Brain microvascular endothelial cell (primary cell): ENCODE results near the gene FBLN5.
"Not testable (repeated sequence)": the region's sequence is repeated elsewhere in the genome, so short reads cannot be mapped to it uniquely, and the experiment has no call there.

ENCODE experiments used
- DNase-seq: peaks from one replicate; pipeline ENCODE4 v3.0.0-alpha.2; 2020
- H3K27ac ChIP-seq: fragments of 250-450 bp; sonication (Bioruptor Pico); 2 replicates; pipeline ENCODE4 v1.5.1; 2020; ENCODE audit warnings: mild to moderate bottlenecking, moderate library complexity
- H3K27me3 ChIP-seq: fragments of 250-450 bp; sonication (Bioruptor Pico); replicated peaks from 2 replicates; pipeline ENCODE4 v1.5.1; 2020; ENCODE audit warnings: mild to moderate bottlenecking
- H3K36me3 ChIP-seq: fragments of 250-450 bp; sonication (Bioruptor Pico); replicated peaks from 2 replicates; pipeline ENCODE4 v1.5.1; 2020; ENCODE audit warnings: mild to moderate bottlenecking
- H3K4me3 ChIP-seq: 2 replicates; pipeline ENCODE4 v1.5.1; 2011; ENCODE audit warnings: low read depth, mild to moderate bottlenecking, control low read depth, low read length, moderate library complexity
- in situ Hi-C: cut with HindIII; loops from 2 replicates; pipeline ENCODE4 v1.10.0; 2017; ENCODE audit warnings: low sequenced_read_pairs, low pct_ligation_motif_present
- TF ChIP-seq, protein P1 (sequence below): IDR thresholded peaks from 2 replicates; pipeline ENCODE4 v1.5.1; 2011; ENCODE audit warnings: low read depth, mild to moderate bottlenecking, moderate library complexity, low read length, control low read depth, inconsistent platforms; ENCODE audit errors: missing control alignments

FBLN5 gene

DNA sequence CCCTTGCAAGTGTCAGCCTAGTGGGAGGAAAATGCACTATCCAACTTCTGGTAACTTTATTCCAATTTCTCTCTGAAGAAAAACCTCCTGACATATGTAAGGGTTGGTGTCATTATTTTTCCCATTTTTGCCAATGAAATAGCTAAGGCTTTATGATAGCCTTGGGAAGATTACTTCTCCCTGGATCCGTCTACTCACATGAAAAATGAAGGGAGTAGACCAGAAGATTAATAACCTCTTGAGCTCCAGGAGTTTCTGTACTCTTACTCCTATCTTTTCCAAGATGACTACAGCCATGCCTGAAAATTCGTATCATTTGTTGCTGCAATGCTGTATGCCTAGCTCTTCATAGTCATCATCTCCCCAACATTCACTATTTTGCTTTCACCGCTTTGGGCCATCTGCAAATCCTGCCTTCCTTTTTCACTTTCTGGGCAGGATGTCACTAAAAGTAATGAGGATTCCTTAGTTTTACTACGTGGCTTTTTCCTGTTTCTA is 98.9 kb downstream of the FBLN5 start:
- in situ Hi-C loops = no loop called here
- no peak for DNase-seq
- no peak overlapping the region for H3K27ac ChIP-seq
- TF ChIP-seq, protein P1, sequence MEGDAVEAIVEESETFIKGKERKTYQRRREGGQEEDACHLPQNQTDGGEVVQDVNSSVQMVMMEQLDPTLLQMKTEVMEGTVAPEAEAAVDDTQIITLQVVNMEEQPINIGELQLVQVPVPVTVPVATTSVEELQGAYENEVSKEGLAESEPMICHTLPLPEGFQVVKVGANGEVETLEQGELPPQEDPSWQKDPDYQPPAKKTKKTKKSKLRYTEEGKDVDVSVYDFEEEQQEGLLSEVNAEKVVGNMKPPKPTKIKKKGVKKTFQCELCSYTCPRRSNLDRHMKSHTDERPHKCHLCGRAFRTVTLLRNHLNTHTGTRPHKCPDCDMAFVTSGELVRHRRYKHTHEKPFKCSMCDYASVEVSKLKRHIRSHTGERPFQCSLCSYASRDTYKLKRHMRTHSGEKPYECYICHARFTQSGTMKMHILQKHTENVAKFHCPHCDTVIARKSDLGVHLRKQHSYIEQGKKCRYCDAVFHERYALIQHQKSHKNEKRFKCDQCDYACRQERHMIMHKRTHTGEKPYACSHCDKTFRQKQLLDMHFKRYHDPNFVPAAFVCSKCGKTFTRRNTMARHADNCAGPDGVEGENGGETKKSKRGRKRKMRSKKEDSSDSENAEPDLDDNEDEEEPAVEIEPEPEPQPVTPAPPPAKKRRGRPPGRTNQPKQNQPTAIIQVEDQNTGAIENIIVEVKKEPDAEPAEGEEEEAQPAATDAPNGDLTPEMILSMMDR = no peak
- H3K27me3 ChIP-seq = no peaks in the 10 kb centered on the region
- no peaks in the 10 kb centered on the region for H3K36me3 ChIP-seq
- no peak overlapping the region for H3K4me3 ChIP-seq

DNA sequence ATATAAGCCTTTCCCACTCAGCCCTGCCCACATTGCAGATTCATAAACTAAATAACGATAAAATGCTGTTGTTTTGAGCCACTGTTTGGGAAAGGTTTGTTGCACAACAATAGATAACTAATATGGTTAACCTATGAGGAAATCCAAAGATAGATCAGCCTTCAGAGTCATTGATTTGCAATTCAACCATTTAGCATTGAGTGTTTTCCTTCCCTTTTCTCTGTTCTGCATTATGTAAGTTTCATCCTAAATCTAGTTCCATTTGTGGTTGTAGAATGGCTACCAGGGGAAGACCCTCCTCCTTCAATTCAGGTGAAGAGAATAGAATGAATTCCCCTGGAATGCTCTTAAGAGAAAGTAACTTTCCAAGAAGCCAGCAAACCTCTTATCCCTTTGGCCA is 99.8 kb downstream of the FBLN5 start:
- Histone ChIP-seq H3K27me3 (no peaks in the 10 kb centered on the region), H3K36me3 (no peaks in the 10 kb centered on the region), H3K27ac (no peak overlapping the region), H3K4me3 (no peak overlapping the region)
- no peak for DNase-seq
- TF ChIP-seq, protein P1 = no peak
- in situ Hi-C loops = no loop called here

DNA sequence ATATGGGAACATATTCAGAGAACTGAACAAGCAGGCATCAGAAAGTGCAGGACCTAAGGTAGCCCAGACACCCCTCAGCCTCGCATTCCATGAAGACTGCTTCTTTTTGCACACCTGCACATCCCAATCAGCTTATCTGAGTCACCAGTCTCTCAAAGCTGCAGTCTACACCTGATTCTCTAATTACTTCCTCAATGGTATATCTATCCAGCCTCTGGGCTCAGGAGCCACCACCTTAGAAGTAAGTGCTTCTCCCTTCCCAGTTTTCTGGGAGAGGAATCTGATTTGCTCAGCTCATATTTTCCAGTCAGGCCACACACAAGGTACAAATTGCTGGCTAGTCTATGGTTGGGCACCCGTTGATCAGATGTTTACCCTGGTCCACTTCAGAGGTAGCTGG is 101.8 kb downstream of the FBLN5 start:
- TF ChIP-seq, protein P1 = no peak
- H3K27ac ChIP-seq = no peak overlapping the region
- H3K36me3 ChIP-seq = no peaks in the 10 kb centered on the region
- H3K4me3 ChIP-seq = no peak overlapping the region
- H3K27me3 ChIP-seq = no peaks in the 10 kb centered on the region
- in situ Hi-C loops = no loop called here
- no peak for DNase-seq

DNA sequence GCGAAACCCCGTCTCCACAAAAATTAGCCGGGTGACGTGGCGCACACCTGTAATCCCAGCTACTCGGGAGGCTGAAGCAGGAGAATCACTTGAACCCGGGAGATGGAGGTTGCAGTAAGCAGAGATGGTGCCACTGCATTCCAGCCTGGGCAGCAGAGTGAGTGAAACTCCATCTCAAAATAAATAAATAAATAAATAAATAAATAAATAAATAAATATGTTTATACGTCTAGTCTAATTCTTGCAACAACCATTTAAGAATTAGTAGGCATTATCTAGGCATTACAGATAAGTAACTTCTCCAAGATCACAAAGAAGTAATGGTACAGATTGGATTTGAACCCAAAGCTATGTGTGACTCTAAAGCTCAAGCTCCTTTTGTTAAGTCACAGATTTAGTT is 102.4 kb downstream of the FBLN5 start:
- H3K27me3 ChIP-seq, H3K4me3 ChIP-seq, in situ Hi-C loops, DNase-seq, H3K36me3 ChIP-seq, H3K27ac ChIP-seq: not testable (repeated sequence)

DNA sequence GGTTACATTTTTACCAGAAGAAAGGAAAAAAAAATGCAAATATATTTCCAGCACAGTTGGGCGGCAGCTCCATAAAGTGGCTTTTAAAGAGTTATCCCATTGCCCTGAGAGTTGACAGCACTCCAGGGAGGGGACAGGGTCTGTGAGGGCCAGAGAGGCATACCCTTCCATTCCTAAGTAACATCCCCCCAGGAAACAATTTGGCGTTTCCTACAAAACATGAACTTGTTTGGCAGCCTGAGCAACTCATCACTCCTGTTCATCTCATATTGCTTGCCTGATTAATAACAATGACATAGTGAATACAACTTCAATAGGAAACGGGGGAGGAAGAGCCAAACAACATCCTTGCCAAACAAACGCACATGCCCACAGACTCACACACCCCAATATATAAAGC is 103.5 kb downstream of the FBLN5 start:
- Histone ChIP-seq H3K4me3 (no peak overlapping the region), H3K27ac (no peak overlapping the region), H3K27me3 (no peaks in the 10 kb centered on the region), H3K36me3 (no peaks in the 10 kb centered on the region)
- TF ChIP-seq, protein P1 = no peak
- in situ Hi-C loops = no loop called here
- DNase-seq = no peak

DNA sequence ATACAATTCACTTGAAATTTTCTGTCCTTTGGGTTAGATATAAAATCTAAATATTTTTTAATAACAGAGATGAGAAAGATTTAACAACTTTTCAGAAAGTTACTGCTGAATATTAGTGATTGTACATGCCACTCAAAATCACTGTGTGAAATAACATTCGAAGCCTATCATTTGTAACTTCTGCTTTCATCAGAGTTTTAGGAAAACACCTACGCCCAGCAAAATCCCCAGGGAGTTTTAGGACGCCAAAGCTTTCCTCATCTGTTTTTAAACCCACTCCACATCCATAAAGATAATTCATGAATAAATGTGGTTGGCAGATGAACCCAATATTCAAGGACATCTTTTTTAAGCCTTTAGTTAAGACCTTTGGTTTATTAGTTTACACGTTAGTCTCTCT is 104.1 kb downstream of the FBLN5 start:
- DNase-seq = no peak
- Histone ChIP-seq H3K4me3 (no peak overlapping the region), H3K27ac (no peak overlapping the region), H3K36me3 (no peaks in the 10 kb centered on the region), H3K27me3 (no peaks in the 10 kb centered on the region)
- in situ Hi-C loops = no loop called here
- TF ChIP-seq, protein P1 = no peak
